ENCODE data around the gene POGK. TPM values are rescaled to one million over a fixed set of nuclear protein-coding genes. Genes with fewer than 3 reads are reported as not detected.
A peak's percentile ranks its signal among the peaks of the same experiment; 100 is the strongest.

The POGK gene
- total and polyA plus RNA-seq, 9 of the 15 experiments (the other 6 are each of a cell fraction or from before 2014, with no cell fraction given) = 6.1 to 44.5 (median 24.3) TPM

DNA sequence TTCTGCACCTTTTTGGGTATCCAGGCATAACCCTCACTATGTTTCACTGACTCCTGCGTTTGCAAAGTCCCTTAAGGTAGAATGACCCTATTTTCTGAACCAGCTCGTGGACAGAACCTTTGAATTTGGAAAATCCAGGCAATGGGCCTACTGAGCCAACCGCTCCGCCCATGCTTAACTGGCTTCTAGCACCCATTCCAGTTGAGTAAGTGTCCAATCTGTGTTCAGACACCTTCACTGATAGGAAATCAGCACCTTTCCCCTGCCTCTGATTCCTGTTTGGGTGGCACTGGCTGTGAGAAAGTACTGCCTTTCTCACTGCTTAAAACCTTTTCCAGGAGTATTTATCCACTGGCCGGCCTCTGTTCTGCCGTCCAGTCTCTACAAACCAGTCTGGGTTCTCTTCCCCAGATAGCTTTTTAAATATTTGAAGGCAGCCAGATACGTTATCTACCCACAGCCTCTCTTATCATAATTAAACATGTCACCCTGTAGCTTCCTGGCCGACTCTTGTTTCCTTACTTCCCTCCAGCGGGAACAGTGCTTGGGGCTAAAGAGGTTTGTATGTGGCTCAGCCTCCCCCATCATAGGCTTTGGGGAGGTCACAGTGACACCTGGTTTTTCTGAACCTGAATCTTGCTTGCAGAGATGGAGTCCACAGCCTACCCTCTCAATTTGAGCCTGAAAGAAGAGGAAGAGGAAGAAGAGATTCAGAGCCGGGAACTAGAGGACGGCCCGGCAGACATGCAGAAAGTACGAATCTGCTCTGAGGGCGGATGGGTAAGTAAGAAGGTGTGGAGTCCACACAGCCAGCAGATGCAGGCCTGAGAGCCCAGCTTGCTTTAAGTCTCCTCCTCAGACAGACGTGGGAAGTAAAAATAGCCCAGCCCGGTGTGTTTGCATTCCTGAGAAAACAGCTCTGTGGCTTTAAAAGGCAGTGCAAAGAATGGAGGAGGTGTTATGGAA lies 1.3 kb downstream of the POGK start (continued):
- TF ChIP-seq, protein P1, sequence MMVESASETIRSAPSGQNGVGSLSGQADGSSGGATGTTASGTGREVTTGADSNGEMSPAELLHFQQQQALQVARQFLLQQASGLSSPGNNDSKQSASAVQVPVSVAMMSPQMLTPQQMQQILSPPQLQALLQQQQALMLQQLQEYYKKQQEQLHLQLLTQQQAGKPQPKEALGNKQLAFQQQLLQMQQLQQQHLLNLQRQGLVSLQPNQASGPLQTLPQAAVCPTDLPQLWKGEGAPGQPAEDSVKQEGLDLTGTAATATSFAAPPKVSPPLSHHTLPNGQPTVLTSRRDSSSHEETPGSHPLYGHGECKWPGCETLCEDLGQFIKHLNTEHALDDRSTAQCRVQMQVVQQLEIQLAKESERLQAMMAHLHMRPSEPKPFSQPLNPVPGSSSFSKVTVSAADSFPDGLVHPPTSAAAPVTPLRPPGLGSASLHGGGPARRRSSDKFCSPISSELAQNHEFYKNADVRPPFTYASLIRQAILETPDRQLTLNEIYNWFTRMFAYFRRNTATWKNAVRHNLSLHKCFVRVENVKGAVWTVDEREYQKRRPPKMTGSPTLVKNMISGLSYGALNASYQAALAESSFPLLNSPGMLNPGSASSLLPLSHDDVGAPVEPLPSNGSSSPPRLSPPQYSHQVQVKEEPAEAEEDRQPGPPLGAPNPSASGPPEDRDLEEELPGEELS (CRISPR knock-in tag; IDR thresholded peaks at IDR 0.05; ENCODE audit: borderline replicate concordance) = no peak
- no peak for TF ChIP-seq ZNF134 (CRISPR knock-in tag; conservative IDR thresholded peaks at IDR 0.05)
- no peak for TF ChIP-seq NCOA2 (IDR thresholded peaks at IDR 0.05; ENCODE audit: partially characterized antibody in 2 of 2)
- 0 out of 2 replicates have a peak, but pooled peaks have one; percentile 56 for TF ChIP-seq XRCC5 (IDR thresholded peaks at IDR 0.05; ENCODE audit: low read depth, low read length)
- TF ChIP-seq NFIC (IDR thresholded peaks at IDR 0.05) = peak; percentile 39
- TF ChIP-seq TBP (optimal IDR thresholded peaks at IDR 0.05; ENCODE audit: low read depth, low read length) = no peak
- TF ChIP-seq KDM5B (IDR thresholded peaks at IDR 0.05; ENCODE audit: insufficient replicate concordance, low read depth, low read length) = no peak
- TF ChIP-seq, protein P2, sequence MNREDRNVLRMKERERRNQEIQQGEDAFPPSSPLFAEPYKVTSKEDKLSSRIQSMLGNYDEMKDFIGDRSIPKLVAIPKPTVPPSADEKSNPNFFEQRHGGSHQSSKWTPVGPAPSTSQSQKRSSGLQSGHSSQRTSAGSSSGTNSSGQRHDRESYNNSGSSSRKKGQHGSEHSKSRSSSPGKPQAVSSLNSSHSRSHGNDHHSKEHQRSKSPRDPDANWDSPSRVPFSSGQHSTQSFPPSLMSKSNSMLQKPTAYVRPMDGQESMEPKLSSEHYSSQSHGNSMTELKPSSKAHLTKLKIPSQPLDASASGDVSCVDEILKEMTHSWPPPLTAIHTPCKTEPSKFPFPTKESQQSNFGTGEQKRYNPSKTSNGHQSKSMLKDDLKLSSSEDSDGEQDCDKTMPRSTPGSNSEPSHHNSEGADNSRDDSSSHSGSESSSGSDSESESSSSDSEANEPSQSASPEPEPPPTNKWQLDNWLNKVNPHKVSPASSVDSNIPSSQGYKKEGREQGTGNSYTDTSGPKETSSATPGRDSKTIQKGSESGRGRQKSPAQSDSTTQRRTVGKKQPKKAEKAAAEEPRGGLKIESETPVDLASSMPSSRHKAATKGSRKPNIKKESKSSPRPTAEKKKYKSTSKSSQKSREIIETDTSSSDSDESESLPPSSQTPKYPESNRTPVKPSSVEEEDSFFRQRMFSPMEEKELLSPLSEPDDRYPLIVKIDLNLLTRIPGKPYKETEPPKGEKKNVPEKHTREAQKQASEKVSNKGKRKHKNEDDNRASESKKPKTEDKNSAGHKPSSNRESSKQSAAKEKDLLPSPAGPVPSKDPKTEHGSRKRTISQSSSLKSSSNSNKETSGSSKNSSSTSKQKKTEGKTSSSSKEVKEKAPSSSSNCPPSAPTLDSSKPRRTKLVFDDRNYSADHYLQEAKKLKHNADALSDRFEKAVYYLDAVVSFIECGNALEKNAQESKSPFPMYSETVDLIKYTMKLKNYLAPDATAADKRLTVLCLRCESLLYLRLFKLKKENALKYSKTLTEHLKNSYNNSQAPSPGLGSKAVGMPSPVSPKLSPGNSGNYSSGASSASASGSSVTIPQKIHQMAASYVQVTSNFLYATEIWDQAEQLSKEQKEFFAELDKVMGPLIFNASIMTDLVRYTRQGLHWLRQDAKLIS (CRISPR knock-in tag; IDR thresholded peaks at IDR 0.05) = no peak
- no peak for TF ChIP-seq E2F3 (CRISPR knock-in tag; IDR thresholded peaks at IDR 0.05)
- no peak for TF ChIP-seq DLX4 (CRISPR knock-in tag; IDR thresholded peaks at IDR 0.05)
- no peak for TF ChIP-seq MED1 (CRISPR knock-in tag; IDR thresholded peaks at IDR 0.05; ENCODE audit: borderline replicate concordance)
- no peak for TF ChIP-seq RFX7 (CRISPR knock-in tag; IDR thresholded peaks at IDR 0.05)
- no peak for TF ChIP-seq ZNF75A (CRISPR knock-in tag; IDR thresholded peaks at IDR 0.05)
